HG03565 (cell line): ENCODE data around the gene GNRHR.
A peak's percentile ranks its signal among the peaks of the same experiment; 100 is the strongest.
"Not testable (repeated sequence)": the region's sequence is repeated elsewhere in the genome, so short reads cannot be mapped to it uniquely, and the experiment has no call there.

Experiments used
- ATAC-seq: cut with Tn5 transposase; IDR thresholded peaks from one replicate; pipeline ENCODE4 v1.9.1; 2021; ENCODE audit warnings: mild to moderate bottlenecking, moderate library complexity; ENCODE audit not compliant: unreplicated experiment

GNRHR gene, protein sequence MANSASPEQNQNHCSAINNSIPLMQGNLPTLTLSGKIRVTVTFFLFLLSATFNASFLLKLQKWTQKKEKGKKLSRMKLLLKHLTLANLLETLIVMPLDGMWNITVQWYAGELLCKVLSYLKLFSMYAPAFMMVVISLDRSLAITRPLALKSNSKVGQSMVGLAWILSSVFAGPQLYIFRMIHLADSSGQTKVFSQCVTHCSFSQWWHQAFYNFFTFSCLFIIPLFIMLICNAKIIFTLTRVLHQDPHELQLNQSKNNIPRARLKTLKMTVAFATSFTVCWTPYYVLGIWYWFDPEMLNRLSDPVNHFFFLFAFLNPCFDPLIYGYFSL

DNA sequence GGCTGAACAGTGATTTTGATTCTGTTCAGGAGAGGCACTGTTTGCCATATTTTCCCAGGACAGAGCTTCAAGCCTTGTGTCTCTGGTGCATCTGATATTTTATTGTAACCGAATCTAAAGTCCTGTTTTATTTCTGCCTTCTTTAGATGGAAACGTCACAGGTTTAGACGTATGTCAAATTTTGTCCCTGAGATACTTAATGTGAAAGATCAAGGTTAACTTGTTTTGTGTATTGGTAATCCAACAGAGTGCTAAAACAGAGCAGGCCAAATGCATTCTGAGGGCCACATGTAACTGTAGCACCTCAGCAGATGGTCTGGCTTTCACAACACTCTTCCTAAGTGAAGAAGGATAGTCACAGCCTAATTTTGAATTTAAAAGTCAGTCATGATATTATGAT lies at the start of gene GNRHR:
TSS of gene GNRHR (minus strand) at position 101 of the 400 bp plus-strand sequence. CDS start at position 48, 53 bp downstream.
- no peak for ATAC-seq

- no peak for ATAC-seq
Observed at GRCh38 chr4:67796810-67797209, 42.6 kb upstream of the GNRHR start.

DNA sequence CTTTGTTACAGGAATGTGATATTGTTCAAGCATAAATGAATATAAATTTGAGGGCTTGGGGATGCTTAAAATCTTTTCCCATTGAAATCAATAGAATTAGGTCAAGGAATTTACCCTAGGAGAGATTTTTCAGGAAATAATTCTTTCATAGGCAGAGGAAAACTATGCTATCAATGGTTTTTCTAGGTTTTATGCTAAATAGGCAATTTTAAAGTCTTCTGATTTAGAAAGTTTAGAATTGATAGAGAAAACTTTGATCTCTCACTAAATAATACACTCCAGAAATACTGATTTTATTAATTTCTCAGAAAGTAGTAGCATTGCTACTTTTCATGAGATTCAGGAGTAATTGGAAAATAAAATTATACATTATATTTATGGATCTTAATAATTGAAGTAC lies 36.5 kb upstream of the GNRHR start:
- no peak for ATAC-seq

- no peak for ATAC-seq
Observed at GRCh38 chr4:67787311-67787710, 33.1 kb upstream of the GNRHR start.

DNA sequence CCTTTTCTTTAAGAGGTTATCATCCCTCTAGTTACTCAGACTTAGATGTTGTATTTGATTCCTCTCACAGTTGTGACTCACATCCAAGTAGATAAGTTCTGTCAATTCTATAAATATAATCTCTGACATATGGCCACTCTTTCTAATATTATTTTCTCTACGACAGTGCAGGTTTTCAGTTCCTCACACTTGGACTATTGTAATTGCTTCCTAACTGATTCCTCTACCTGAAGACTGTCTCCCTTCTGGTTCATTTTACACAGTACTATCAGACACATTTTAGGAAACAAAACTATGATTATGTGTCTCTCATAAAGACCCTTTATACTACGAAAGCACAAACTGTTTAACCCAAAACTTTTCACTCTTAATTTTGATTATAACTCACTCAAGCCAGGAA lies 31.3 kb upstream of the GNRHR start:
- no peak for ATAC-seq

DNA sequence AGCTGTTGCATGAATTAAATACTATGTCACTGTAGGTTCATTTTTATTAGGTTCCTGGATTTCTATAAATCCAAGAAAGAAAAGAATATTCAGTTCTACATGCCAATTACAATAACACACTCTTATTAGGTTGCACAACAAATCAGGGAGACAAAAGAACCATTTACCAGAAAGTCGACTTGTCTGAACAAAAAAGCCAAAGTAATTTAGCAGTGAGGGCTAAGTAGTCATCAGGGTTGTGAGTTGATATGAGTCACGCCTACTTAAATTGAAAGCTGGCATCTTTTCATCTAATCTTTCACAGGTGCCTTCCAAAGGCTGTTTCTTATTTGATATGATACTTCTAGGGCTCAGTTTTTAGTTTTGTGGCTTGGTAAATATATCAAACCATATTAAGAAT lies 25.4 kb upstream of the GNRHR start:
- ATAC-seq = no peak

DNA sequence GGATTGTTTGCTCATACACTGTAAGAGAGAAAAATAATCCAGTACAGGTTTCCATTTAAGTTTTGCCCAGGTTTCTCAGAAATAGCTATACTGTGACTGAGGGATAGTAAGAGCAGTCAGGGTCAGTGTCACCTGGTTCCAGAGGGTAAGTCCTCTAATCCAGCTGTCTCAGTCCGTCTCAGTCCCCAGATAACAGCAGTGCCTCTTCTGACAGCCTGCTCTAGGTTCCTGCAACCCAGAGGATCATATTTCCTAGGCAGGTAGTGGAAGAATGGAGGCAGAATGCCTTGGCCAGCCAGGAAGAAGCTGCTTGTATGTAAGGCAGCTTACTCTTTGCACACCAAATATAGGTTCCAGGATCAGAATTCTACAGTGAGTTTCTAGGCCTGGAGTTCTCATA lies 22.6 kb upstream of the GNRHR start:
- ATAC-seq = no peak

GRCh38 chr4:67770422-67770821 lies 16.2 kb upstream of the GNRHR start:
- no peak for ATAC-seq

DNA sequence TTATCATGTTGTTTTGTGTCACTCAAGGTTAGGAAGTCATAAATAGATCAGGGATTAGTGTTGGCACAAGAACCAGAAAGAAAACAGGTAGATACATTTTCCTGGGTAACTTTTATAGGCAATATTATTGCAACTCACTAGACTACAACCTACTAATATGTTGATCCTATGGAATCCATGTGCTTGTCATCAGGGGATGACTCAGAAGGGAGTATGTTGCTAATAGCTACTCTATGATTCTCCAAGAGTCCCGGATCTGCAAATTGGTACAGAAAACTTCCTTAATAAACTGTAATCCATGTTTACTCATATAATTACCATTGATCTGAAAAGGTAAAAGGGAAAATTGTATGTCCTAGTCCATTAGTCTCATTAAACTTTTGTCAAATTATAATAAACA lies 11.7 kb upstream of the GNRHR start:
- ATAC-seq = no peak

DNA sequence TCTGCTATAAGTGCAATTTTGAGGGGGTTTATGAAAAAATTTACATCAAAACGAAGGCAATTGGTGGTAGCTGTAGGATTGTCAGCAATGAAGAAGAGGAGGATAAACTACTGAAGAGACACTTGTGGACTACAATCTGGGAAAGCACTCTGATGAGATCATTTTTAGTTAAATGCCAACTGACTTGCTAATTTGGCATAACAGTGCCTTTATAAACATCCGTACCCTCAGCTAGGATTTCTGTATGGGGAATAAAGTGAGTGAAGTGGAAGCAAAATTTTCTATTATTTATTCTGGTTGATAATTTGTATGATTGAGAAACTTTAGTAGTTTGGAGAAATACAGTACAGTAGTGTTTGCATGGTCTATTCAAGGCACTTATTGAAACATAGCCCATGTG lies 11.2 kb upstream of the GNRHR start:
- no peak for ATAC-seq

- ATAC-seq = no peak
Observed at GRCh38 chr4:67764183-67764582, 10.0 kb upstream of the GNRHR start.

GRCh38 chr4:67762086-67762485 lies 7.9 kb upstream of the GNRHR start:
- ATAC-seq = peak; percentile 99

DNA sequence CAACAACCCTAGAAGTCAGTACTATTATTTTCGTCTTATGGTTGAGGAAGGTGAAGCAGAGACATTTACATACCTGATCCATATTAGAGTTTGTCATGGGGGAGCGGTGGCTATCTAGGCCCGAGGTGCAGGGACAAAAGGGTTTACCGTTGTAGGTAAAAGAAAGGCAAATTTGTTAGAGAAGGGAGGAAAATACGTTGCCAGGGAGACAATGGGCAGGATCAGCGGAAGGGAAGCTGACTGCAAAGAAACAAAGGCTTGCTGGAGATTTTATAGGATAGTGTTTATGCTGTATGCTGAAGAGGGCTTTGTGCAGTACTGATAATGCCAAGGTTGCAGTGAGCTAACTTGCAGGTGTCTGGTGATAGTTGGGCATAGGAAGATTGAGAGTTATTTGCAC lies 2.8 kb upstream of the GNRHR start:
- not testable (repeated sequence) for ATAC-seq

- ATAC-seq = no peak
Observed at GRCh38 chr4:67755974-67756373, 1.8 kb upstream of the GNRHR start.

DNA sequence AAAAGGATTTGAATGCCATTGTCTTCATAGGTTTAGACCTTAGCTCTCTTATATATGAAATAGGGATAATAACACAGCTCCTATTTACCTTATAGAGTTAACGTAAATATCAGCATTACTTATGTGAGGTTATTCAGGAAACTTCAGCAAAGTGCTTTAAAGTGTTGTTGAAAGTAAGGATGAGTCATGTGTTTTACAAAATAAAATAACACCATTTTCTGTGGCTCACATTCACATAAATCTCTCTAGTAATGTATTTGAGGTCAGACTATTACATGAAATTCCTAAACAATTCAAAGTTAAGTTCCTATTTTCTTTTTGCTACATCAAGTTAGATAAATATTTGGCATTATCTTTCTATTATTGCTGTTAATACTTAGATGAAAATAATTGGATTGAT lies 2.9 kb downstream of the GNRHR start:
- no peak for ATAC-seq

DNA sequence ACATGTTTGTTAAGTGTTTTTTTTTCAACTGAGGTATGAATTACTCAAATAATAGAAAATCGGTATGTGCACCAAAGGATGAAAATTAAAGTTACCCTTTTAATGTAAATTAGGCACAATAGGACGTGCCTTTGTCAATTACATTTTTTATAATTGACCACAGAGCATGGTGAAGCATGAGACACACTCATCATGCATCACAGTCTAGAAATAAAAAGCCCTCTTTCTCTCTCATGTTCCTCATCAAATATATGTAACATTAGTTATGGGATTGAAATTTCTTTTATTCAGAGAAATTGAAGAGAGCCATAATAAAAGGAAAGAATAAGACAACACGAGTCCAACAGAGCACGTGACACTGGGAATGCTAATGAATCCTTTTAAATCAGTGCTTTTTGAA lies 3.5 kb downstream of the GNRHR start:
- ATAC-seq = no peak

- ATAC-seq = no peak
Observed at GRCh38 chr4:67749286-67749685, 4.9 kb downstream of the GNRHR start.

DNA sequence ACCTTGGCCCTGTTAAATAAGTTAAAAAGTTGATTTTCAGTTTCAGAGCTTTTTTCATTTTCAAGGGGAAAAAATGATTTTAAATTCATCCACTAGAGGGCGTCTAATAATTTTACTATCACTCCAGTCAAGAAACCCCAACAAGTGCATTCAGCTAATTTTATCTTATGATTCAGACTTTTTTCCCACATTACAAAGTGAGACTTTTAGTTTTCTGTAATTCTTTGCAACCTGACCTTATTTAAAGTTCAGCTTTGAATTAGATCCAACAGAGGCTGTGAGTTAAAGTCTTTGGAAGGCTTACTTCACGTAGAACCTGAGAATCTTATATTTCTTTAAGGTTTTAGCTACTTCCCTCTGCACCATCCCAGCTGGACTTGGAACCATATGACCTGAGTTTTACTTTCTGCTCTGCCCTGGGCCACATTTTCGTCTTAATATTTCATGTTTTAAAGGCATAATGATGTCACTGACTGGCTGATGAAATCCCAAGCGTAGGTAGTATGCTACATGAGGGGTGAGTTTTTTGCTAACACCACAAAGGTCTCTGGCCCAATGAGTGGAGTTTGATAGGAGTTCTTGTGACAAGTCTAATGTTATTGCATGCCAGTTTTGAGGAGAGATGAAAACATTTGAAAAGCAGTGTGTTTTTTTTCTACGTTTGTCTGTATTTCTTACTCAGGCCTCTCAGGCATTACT lies 7.2 kb downstream of the GNRHR start:
- no peak for ATAC-seq

DNA sequence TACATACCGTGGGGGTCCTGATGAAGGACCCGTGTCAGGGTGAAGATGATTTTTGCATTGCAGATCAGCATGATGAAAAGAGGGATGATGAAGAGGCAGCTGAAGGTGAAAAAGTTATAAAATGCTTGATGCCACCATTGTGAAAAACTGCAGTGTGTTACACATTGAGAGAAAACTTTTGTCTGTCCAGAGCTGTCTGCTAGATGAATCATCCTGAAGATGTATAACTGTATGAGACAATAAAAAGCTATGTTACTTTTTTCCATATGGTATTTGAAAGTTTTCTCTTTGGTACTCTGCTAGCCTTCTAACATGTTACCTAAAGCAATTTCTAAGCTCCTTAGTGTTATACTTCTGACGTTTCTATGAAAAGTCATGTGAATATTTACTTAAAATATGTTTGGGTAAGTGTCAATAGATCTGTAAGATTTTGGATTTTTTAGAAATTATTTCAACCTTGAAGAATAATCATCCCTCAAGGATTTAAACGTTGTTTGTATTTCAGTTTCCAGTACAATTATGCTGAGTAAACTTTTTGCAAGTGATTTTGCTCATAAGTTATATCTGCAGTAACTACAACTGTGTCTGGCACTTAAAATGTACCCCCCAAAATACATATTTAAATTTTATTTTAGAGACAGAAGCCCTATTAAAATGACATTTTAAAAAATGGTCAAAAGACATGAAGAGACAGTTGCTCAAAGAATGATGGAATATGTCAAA lies 9.5 kb downstream of the GNRHR start:
- ATAC-seq = no peak

- ATAC-seq = no peak
Observed at GRCh38 chr4:67743194-67743593, 11.0 kb downstream of the GNRHR start.

DNA sequence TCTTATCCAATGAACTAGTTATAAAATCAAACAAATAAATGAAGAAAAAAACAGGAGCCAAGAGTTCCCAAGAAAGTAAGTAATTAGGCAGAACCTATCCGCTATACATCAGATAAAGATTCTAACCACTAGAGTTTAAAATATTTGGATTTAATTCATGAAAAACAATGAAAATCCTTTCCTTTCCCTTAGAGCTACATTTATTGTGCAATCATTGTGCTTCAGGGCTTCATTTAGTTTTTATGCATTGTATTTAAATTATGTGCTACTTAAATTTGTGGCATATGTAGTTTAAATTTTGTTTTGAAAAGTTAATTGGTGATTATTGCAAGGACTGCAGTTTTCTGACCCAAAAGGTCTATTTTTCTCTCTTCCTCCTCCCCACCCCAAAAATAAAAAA lies 17.9 kb downstream of the GNRHR start:
- ATAC-seq = no peak

GRCh38 chr4:67735325-67735724 lies 18.9 kb downstream of the GNRHR start:
- no peak for ATAC-seq
